Measurements from ENCODE around the gene LRRC18. TPM values are rescaled to one million over a fixed set of nuclear protein-coding genes. Genes with fewer than 3 reads are reported as not detected.

LRRC18 gene
- total and polyA plus RNA-seq, 2 of the 13 experiments (the other 11 are each of a cell fraction or from before 2014, with no cell fraction given): not detected

DNA sequence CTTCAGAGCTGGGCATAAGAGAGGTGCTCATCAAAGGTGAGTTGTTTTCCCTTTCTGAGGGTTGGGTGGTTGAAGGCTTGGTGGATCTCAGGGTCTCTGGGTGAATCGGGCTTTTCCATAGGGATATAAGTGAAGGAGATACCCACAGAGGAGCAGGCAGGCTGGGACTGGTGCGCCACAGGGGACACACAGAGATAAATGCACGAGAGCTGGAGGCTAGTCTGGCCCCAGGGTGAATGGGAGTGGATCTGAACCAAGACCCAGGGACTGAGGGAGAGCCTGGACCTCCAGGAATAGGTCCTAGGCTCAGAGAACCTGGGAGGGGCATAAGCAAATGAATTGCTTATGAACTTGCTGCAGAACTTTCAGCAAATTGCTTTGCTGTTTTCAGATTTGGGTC, 61.5 kb downstream of the LRRC18 start (continued):
- TF ChIP-seq, protein P1, sequence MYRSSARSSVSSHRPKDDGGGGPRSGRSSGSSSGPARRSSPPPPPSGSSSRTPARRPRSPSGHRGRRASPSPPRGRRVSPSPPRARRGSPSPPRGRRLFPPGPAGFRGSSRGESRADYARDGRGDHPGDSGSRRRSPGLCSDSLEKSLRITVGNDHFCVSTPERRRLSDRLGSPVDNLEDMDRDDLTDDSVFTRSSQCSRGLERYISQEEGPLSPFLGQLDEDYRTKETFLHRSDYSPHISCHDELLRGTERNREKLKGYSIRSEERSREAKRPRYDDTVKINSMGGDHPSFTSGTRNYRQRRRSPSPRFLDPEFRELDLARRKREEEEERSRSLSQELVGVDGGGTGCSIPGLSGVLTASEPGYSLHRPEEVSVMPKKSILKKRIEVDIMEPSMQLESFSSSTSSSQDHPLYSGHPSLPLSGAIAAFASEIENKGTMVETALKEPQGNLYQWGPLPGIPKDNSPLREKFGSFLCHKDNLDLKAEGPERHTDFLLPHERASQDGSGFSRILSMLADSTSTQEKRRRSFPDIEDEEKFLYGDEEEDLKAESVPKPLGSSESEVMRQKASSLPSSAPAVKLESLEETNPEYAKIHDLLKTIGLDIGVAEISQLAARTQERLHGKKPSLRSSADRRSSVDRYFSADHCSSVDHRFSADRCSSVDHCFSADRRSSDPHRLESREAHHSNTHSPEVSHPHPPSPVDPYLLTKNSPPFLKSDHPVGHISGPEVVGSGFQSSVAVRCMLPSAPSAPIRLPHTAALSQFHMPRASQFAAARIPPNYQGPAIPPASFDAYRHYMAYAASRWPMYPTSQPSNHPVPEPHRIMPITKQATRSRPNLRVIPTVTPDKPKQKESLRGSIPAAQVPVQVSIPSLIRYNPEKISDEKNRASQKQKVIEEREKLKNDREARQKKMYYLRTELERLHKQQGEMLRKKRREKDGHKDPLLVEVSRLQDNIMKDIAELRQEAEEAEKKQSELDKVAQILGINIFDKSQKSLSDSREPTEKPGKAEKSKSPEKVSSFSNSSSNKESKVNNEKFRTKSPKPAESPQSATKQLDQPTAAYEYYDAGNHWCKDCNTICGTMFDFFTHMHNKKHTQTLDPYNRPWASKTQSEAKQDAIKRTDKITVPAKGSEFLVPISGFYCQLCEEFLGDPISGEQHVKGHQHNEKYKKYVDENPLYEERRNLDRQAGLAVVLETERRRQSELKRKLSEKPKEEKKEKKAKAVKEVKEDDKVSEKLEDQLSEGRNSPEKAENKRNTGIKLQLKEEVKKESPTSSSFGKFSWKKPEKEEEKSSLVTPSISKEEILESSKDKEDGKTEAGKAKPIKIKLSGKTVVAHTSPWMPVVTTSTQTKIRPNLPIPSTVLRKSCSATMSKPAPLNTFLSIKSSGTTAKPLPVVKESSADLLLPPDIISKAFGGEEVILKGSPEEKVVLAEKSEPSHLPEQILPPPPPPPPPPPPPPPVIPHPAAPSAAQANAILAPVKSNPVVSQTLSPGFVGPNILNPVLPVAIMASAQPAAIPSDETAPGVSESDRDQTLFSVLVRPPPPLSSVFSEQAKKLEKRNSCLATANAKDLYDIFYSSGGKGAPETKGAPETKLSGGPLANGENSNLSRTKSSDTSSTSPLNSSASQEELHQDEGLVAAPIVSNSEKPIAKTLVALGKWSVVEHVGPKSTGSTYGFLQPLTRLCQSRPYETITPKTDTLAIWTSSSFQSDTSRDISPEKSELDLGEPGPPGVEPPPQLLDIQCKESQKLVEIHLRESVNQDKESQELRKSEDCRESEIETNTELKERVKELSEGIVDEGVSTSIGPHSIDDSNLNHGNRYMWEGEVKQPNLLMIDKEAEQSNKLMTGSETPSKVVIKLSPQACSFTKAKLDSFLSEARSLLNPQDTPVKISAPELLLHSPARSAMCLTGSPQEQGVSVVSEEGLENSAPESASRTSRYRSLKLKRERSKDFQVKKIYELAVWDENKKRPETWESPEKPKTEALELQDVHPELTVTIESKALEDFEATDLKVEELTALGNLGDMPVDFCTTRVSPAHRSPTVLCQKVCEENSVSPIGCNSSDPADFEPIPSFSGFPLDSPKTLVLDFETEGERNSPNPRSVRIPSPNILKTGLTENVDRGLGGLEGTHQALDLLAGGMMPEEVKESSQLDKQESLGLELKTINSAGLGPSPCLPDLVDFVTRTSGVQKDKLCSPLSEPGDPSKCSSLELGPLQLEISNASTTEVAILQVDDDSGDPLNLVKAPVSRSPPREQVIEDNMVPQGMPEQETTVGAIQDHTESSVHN (CRISPR knock-in tag; IDR thresholded peaks at IDR 0.05): no peak
- TF ChIP-seq SOX6 (IDR thresholded peaks at IDR 0.05): no peak
- no peak for TF ChIP-seq SOX6 (CRISPR knock-in tag; IDR thresholded peaks at IDR 0.05)
- no peak for TF ChIP-seq IRX3 (CRISPR knock-in tag; IDR thresholded peaks at IDR 0.05; ENCODE audit: borderline replicate concordance, low read depth)
- no peak for TF ChIP-seq KLF6 (CRISPR knock-in tag; IDR thresholded peaks at IDR 0.05)
- no peak for TF ChIP-seq SALL2 (CRISPR knock-in tag; IDR thresholded peaks at IDR 0.05)
- TF ChIP-seq, protein P2, sequence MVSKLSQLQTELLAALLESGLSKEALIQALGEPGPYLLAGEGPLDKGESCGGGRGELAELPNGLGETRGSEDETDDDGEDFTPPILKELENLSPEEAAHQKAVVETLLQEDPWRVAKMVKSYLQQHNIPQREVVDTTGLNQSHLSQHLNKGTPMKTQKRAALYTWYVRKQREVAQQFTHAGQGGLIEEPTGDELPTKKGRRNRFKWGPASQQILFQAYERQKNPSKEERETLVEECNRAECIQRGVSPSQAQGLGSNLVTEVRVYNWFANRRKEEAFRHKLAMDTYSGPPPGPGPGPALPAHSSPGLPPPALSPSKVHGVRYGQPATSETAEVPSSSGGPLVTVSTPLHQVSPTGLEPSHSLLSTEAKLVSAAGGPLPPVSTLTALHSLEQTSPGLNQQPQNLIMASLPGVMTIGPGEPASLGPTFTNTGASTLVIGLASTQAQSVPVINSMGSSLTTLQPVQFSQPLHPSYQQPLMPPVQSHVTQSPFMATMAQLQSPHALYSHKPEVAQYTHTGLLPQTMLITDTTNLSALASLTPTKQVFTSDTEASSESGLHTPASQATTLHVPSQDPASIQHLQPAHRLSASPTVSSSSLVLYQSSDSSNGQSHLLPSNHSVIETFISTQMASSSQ (IDR thresholded peaks at IDR 0.05; ENCODE audit: low read depth): no peak
- TF ChIP-seq, protein P2 (CRISPR knock-in tag; IDR thresholded peaks at IDR 0.05; ENCODE audit: borderline replicate concordance): no peak
- TF ChIP-seq KDM1A (CRISPR knock-in tag; IDR thresholded peaks at IDR 0.05): no peak
- TF ChIP-seq, protein P3, sequence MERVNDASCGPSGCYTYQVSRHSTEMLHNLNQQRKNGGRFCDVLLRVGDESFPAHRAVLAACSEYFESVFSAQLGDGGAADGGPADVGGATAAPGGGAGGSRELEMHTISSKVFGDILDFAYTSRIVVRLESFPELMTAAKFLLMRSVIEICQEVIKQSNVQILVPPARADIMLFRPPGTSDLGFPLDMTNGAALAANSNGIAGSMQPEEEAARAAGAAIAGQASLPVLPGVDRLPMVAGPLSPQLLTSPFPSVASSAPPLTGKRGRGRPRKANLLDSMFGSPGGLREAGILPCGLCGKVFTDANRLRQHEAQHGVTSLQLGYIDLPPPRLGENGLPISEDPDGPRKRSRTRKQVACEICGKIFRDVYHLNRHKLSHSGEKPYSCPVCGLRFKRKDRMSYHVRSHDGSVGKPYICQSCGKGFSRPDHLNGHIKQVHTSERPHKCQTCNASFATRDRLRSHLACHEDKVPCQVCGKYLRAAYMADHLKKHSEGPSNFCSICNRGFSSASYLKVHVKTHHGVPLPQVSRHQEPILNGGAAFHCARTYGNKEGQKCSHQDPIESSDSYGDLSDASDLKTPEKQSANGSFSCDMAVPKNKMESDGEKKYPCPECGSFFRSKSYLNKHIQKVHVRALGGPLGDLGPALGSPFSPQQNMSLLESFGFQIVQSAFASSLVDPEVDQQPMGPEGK (CRISPR knock-in tag; IDR thresholded peaks at IDR 0.05): no peak
- no peak for TF ChIP-seq MYC (CRISPR knock-in tag; IDR thresholded peaks at IDR 0.05; ENCODE audit: borderline replicate concordance)
- TF ChIP-seq, protein P4, sequence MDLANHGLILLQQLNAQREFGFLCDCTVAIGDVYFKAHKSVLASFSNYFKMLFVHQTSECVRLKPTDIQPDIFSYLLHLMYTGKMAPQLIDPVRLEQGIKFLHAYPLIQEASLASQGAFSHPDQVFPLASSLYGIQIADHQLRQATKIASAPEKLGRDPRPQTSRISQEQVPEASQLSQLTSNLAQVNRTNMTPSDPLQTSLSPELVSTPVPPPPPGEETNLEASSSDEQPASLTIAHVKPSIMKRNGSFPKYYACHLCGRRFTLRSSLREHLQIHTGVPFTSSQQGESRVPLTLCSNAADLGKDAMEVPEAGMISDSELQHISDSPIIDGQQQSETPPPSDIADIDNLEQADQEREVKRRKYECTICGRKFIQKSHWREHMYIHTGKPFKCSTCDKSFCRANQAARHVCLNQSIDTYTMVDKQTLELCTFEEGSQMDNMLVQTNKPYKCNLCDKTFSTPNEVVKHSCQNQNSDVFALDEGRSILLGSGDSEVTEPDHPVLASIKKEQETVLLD (CRISPR knock-in tag; IDR thresholded peaks at IDR 0.05; ENCODE audit: low read depth): no peak
